ENCODE measurements around the gene COL19A1. TPM values are rescaled to one million over a fixed set of nuclear protein-coding genes. Genes with fewer than 3 reads are reported as not detected.

COL19A1 gene
- polyA plus RNA-seq, 1 of the 3 experiments (the other 2 are of a cell fraction) = 0.15 TPM

DNA sequence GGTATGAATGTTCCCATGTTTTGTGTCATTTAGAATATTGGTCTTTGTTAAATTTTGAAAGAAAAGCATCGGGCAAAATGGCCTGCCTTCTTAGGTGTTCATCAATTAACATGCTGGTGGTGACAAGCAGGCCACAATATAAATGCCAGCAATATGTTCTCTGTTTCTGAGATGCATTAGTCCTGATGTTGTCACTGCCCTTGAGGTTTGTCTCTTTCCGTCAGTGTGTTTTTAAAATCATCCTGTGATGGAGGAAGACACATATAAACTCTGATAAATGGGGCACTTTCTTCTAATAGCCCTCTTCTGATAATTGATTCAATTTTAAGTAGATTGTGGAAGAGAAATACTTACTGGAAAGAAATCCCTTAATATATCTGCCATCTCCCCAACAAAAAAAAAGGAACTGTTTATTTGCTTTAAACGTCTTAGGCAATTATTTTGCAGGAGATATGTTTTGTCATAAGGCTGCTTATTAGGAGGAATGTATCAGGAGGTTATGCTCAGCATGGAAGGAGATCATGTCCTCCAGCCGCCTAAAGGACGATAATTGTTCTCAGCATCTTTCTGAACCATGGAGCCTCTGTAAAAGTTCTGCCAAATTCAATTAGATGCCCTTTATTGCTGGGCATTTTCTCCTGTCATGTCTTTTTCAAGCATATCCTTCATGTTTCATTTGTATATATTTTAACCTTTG lies 302.5 kb downstream of the COL19A1 start:
- Histone ChIP-seq H3K4me3 (ENCODE audit: low read depth in 2 of 2, low read length in 1 of 2) (no peak overlapping the region), H3K4me1 (ENCODE audit: control insufficient read depth in 1 of 2, insufficient read depth in 2 of 2, low read depth in 1 of 2, low read length in 1 of 2) (no peaks in the 10 kb centered on the region), H3K27ac (ENCODE audit: low read depth in 2 of 2, low read length in 1 of 2) (no peak overlapping the region), H3K79me2 (ENCODE audit: insufficient read depth) (no peaks in the 10 kb centered on the region), H4K20me1 (ENCODE audit: insufficient read depth) (no peaks in the 10 kb centered on the region), H2AFZ (ENCODE audit: low read depth) (no peak overlapping the region), H3K9me3 (no peaks in the 10 kb centered on the region), H3F3A (replicated peaks; ENCODE audit: insufficient read depth) (no peaks in the 10 kb centered on the region), H3K4me2 (no peak overlapping the region), H3K9ac (no peak overlapping the region), H3K36me3 (replicated peaks in 1 of 2; ENCODE audit: control insufficient read depth in 1 of 2, insufficient read depth in 2 of 2, low read length in 1 of 2) (no peaks in the 10 kb centered on the region), H3K27me3 (ENCODE audit: insufficient read depth) (no peaks in the 10 kb centered on the region), H3K9me2 (no peaks in the 10 kb centered on the region; the same call in 1 of the 2 replicates)
- DNase-seq = no peak
- CTCF ChIA-PET = no interaction called here
- POLR2A ChIA-PET = no interaction called here
- 60% methylated on average over 5 of the region's 5 CpGs for WGBS (ENCODE audit: low lambda C conversion rate)
- TF ChIP-seq FOXM1 (IDR thresholded peaks at IDR 0.05; ENCODE audit: low read depth) (no peak), JUND (IDR thresholded peaks at IDR 0.05) (no peak), ELF1 (IDR thresholded peaks at IDR 0.05) (no peak), NFIC (IDR thresholded peaks at IDR 0.05; ENCODE audit: borderline replicate concordance) (no peak), USF1 (IDR thresholded peaks at IDR 0.05; ENCODE audit: borderline replicate concordance, low read depth) (no peak), RAD21 (IDR thresholded peaks at IDR 0.05; ENCODE audit: low read length) (no peak), ZBTB33 (IDR thresholded peaks at IDR 0.05; ENCODE audit: borderline replicate concordance, low read depth) (no peak), FOSL2 (IDR thresholded peaks at IDR 0.05; ENCODE audit: borderline replicate concordance, low read depth) (no peak), REST (IDR thresholded peaks at IDR 0.05; ENCODE audit: low read depth, low read length) (no peak)
- TF ChIP-seq, protein P1, sequence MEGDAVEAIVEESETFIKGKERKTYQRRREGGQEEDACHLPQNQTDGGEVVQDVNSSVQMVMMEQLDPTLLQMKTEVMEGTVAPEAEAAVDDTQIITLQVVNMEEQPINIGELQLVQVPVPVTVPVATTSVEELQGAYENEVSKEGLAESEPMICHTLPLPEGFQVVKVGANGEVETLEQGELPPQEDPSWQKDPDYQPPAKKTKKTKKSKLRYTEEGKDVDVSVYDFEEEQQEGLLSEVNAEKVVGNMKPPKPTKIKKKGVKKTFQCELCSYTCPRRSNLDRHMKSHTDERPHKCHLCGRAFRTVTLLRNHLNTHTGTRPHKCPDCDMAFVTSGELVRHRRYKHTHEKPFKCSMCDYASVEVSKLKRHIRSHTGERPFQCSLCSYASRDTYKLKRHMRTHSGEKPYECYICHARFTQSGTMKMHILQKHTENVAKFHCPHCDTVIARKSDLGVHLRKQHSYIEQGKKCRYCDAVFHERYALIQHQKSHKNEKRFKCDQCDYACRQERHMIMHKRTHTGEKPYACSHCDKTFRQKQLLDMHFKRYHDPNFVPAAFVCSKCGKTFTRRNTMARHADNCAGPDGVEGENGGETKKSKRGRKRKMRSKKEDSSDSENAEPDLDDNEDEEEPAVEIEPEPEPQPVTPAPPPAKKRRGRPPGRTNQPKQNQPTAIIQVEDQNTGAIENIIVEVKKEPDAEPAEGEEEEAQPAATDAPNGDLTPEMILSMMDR (IDR thresholded peaks at IDR 0.05) = no peak

Measured in SK-N-SH (cell line).